ENCODE measurements around the gene MTHFD2L. TPM values are rescaled to one million over a fixed set of nuclear protein-coding genes. Genes with fewer than 3 reads are reported as not detected.
A peak's percentile ranks its signal among the peaks of the same experiment; 100 is the strongest.

The MTHFD2L gene
- total RNA-seq, 4 donors from 2014 or later = 11.4 to 23.7 (median 17.8) TPM

DNA sequence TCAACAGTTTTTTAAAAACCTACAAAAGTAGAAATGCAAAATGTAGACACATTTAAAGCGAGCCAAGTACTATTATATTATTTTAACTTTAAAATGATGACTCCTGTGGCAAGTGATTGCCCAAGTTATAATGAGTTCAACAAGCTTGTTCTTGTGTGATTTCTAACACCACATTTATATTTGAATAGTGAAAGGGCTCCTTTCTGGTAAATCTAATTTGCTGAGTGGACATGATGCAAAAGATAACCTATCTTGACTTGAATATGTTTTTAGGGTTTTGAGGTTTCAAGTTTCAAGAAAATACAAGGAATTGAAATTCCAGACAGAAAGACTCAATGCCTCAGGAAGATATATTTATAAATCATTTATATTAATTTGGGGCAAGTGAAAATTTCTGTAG lies 149.3 kb downstream of the MTHFD2L start:
- Histone ChIP-seq H3K9me3 (no peaks in the 10 kb centered on the region), H3K27ac (no peak overlapping the region), H3K4me3 (no peak overlapping the region), H3K27me3 (no peaks in the 10 kb centered on the region), H3K36me3 (no peaks in the 10 kb centered on the region), H3K4me1 (no peaks in the 10 kb centered on the region)
- WGBS, 2 donors = 89 to 96% methylated on average over 1 of the region's 1 CpG
- TF ChIP-seq, protein P1, sequence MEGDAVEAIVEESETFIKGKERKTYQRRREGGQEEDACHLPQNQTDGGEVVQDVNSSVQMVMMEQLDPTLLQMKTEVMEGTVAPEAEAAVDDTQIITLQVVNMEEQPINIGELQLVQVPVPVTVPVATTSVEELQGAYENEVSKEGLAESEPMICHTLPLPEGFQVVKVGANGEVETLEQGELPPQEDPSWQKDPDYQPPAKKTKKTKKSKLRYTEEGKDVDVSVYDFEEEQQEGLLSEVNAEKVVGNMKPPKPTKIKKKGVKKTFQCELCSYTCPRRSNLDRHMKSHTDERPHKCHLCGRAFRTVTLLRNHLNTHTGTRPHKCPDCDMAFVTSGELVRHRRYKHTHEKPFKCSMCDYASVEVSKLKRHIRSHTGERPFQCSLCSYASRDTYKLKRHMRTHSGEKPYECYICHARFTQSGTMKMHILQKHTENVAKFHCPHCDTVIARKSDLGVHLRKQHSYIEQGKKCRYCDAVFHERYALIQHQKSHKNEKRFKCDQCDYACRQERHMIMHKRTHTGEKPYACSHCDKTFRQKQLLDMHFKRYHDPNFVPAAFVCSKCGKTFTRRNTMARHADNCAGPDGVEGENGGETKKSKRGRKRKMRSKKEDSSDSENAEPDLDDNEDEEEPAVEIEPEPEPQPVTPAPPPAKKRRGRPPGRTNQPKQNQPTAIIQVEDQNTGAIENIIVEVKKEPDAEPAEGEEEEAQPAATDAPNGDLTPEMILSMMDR (IDR thresholded peaks at IDR 0.05) = no peak
- TF ChIP-seq POLR2A (IDR thresholded peaks at IDR 0.05) (no peak), EP300 (IDR thresholded peaks at IDR 0.05) (no peak)
- no peak for DNase-seq (ENCODE audit: low spot score in 2 of 2)

DNA sequence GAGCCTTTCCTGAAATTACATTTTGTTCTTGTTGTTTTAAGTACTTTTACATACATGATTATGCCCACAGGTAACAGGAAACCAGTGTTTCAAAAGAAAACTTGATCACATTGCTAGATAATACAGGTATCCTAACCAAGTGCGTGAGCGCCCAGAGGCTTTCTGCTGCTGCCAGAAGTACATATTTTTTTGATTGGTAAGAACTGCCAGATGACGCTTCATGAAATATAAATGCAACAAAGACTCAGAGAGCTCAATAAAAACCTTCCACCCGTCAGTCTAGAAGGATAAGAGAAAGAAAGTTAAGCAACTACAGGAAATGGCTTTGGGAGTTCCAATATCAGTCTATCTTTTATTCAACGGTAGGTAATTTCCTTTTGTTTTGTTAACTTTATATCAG lies 150.3 kb downstream of the MTHFD2L start, which contains the start of gene EPGN:
Gene EPGN, plus strand, starts transcription at position 256 of the 400 bp plus-strand sequence. Its CDS starts 64 bp downstream, at position 320.
- no peaks in the 10 kb centered on the region for H3K36me3 ChIP-seq
- DNase-seq (ENCODE audit: low spot score in 2 of 2) = no peak
- no peaks in the 10 kb centered on the region for H3K9me3 ChIP-seq
- H3K4me3 ChIP-seq = no peak within 1 kb of the TSS
- H3K27me3 ChIP-seq = no peaks in the 10 kb centered on the region
- TF ChIP-seq EP300 (IDR thresholded peaks at IDR 0.05) = no peak
- TF ChIP-seq POLR2A (IDR thresholded peaks at IDR 0.05) = no peak
- TF ChIP-seq, protein P1 (IDR thresholded peaks at IDR 0.05) = no peak
- no peaks in the 10 kb centered on the region for H3K4me1 ChIP-seq
- no peak within 1 kb of the TSS for H3K27ac ChIP-seq
- 69 to 72% methylated on average over 5 of the region's 5 CpGs for WGBS, 2 donors

DNA sequence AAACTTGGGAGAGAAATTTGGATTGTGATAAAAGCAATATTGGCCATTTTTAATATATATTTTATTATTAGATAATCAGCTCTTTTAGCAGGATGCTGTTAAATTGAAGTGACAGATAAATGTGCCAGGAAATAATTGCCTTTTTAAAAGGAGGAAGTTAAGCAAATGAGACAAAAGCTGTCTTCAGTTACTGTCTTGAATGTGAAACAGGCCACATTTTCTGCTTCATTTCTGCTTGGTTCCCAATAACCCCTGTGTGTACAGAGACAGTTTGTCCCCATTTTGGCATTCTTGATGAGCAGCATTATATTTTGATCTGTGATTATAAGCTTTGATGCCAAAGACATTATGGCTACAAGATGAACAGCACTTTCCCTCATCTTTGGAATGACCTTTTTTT lies 151.3 kb downstream of the MTHFD2L start:
- Histone ChIP-seq H3K4me1 (no peaks in the 10 kb centered on the region), H3K9me3 (no peaks in the 10 kb centered on the region), H3K36me3 (no peaks in the 10 kb centered on the region), H3K27ac (no peak overlapping the region), H3K27me3 (no peaks in the 10 kb centered on the region), H3K4me3 (no peak overlapping the region)
- TF ChIP-seq, protein P1 (IDR thresholded peaks at IDR 0.05) = no peak
- TF ChIP-seq POLR2A (IDR thresholded peaks at IDR 0.05) = no peak
- no peak for TF ChIP-seq EP300 (IDR thresholded peaks at IDR 0.05)
- DNase-seq (ENCODE audit: low spot score in 2 of 2) = no peak

DNA sequence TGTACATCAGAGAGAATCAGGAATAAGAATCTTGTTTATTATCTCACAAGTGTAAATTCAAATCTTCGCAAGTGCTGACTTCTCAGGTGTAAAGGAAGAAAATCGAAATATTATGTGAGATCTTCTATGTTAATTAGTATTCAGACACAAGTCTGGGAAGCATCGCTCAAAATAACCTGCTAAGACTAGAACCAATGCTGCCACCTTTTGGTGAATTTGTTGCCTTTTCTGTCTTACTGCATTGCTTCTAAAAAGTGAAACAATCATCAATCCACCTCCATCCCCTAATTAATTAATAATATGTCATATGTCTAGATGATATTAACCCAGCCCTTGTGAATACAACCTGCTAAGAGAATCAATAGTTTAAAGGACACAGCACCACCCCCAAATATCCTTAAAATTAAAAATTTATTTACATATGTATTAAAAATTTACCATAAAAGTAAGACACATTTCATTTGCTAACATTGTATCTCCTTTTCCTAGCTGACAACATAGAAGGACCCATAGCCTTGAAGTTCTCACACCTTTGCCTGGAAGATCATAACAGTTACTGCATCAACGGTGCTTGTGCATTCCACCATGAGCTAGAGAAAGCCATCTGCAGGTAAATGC lies 153.9 kb downstream of the MTHFD2L start:
- peak in 1 of 2 donors; percentile 59 for DNase-seq (ENCODE audit: low spot score in 2 of 2)
- 30 to 31% methylated on average over 4 of the region's 4 CpGs for WGBS, 2 donors
- no peaks in the 10 kb centered on the region for H3K27me3 ChIP-seq
- H3K4me1 ChIP-seq = no peaks in the 10 kb centered on the region
- H3K27ac ChIP-seq = no peak overlapping the region
- TF ChIP-seq POLR2A (IDR thresholded peaks at IDR 0.05) = no peak
- TF ChIP-seq, protein P1 (IDR thresholded peaks at IDR 0.05) = peak in 4 of 5 experiments; percentile 17 to 34 (median 26)
- H3K9me3 ChIP-seq = no peaks in the 10 kb centered on the region
- no peaks in the 10 kb centered on the region for H3K36me3 ChIP-seq
- no peak overlapping the region for H3K4me3 ChIP-seq

DNA sequence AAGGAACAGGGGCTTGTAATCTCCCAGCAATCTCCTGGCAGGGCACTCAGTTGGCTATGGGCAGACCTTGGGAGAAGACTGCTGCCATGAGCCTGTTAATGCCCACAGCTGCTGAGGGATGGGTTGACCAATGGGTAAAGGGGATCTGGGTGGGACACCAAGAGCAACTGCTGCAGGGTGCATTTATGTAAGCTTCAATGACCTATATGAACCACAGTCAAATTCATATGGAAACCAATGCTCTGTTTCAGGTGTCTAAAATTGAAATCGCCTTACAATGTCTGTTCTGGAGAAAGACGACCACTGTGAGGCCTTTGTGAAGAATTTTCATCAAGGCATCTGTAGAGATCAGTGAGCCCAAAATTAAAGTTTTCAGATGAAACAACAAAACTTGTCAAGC lies 156.4 kb downstream of the MTHFD2L start:
- 97 to 100% methylated on average over 2 of the region's 2 CpGs for WGBS, 2 donors
- no peak for DNase-seq (ENCODE audit: low spot score in 2 of 2)

More for the DNA sequence above, 156.4 kb downstream of the MTHFD2L start:
- Histone ChIP-seq H3K4me3 (no peak overlapping the region), H3K27me3 (no peaks in the 10 kb centered on the region), H3K27ac (no peak overlapping the region), H3K9me3 (no peaks in the 10 kb centered on the region), H3K4me1 (no peaks in the 10 kb centered on the region), H3K36me3 (no peaks in the 10 kb centered on the region)
- TF ChIP-seq EP300 (IDR thresholded peaks at IDR 0.05) (no peak), POLR2A (IDR thresholded peaks at IDR 0.05) (no peak)
- TF ChIP-seq, protein P1 (IDR thresholded peaks at IDR 0.05) = no peak
